ENCODE measurements around the gene CASR.
"Not testable (repeated sequence)": the region's sequence is repeated elsewhere in the genome, so short reads cannot be mapped to it uniquely, and the experiment has no call there.

Gene CASR, protein sequence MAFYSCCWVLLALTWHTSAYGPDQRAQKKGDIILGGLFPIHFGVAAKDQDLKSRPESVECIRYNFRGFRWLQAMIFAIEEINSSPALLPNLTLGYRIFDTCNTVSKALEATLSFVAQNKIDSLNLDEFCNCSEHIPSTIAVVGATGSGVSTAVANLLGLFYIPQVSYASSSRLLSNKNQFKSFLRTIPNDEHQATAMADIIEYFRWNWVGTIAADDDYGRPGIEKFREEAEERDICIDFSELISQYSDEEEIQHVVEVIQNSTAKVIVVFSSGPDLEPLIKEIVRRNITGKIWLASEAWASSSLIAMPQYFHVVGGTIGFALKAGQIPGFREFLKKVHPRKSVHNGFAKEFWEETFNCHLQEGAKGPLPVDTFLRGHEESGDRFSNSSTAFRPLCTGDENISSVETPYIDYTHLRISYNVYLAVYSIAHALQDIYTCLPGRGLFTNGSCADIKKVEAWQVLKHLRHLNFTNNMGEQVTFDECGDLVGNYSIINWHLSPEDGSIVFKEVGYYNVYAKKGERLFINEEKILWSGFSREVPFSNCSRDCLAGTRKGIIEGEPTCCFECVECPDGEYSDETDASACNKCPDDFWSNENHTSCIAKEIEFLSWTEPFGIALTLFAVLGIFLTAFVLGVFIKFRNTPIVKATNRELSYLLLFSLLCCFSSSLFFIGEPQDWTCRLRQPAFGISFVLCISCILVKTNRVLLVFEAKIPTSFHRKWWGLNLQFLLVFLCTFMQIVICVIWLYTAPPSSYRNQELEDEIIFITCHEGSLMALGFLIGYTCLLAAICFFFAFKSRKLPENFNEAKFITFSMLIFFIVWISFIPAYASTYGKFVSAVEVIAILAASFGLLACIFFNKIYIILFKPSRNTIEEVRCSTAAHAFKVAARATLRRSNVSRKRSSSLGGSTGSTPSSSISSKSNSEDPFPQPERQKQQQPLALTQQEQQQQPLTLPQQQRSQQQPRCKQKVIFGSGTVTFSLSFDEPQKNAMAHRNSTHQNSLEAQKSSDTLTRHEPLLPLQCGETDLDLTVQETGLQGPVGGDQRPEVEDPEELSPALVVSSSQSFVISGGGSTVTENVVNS

DNA sequence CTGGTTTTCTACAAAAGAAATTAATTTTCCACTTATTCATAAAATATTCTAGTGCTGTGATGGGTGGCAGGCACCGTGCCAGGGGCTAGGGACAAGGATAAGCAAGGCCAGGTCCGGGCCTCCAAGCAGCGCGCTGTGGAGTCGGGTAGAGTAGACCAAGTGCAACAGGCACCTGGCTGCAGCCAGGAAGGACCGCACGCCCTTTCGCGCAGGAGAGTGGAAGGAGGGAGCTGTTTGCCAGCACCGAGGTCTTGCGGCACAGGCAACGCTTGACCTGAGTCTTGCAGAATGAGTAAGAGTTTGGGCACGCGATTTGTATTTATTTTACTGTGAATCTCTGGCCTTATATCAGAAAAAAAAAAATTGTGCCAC, at the start of gene CASR:
CASR (plus strand) TSS at position 148 of the 372 bp plus-strand sequence. CDS start 70,522 bp downstream, outside the sequence.
- DNase-seq, result peak; percentile 26

DNA sequence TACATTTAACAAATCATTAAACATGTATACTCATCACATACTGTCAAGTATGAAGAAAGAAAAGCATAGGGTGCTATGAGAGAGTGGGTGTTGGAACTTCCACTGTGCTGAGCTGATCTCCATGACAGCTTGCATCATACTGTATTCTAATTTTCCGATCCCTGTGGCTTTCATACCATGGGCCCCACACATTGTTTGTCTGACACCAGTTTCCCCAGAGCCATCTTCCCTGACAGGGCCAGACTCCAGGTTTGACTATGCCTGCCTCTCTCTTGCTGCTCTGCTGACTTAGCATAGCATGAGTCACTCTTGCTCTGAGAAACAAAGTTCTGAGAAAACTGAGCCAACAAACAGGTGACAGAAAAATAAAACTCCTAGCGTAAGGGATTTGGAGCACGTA, 37.0 kb upstream of the CASR start:
- peak; percentile 95 for DNase-seq

DNA sequence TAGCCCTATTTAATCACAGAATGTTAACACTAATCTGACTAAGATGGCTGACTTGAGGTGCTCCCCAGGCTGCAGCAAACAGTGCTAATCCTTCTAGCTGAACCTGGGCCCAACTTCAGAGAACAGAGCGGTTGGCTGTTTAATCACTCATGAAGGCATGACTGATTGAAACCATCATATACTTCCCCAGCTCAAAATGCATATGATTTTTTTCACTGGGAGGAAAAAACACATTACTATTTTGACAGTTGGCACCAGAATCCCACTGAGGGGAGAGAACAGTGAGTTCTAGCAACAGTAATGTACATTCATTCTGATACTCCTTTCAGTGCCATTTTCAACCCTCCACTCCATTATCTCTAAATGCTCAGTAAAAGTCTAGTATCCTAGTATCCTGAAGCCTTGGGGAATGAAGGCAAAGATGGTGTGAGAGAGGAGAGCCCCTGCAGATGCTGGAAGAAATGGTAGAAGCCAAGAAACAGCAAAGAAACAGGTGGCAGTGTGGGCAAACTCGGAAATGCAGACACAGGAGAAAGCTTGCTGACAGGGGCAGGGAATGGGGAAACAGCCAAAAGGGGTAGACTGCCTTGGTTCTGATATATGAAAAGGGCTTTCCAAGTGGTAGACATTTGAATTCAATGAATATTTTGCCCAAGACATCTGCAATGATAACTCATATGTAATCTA, 34.4 kb upstream of the CASR start:
- DNase-seq, result peak; percentile 49

DNA sequence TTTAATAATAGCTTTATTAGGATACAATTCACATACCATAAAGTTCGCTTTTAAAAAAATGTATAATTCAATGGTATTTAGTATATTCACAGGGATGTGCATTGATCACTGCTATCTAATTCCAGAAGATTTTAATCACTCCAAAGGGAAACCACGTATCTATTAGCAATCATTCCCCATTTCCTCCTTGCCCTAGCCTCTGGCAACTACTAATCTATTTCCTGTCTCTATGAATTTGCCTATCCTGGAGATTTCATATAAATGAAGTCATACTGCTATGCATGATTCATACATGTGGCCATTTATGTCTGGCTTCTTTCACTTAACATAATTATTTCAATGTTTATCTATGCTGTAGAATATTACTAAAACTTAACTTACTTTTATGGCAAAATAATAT, 32.0 kb upstream of the CASR start:
- DNase-seq, result no peak

DNA sequence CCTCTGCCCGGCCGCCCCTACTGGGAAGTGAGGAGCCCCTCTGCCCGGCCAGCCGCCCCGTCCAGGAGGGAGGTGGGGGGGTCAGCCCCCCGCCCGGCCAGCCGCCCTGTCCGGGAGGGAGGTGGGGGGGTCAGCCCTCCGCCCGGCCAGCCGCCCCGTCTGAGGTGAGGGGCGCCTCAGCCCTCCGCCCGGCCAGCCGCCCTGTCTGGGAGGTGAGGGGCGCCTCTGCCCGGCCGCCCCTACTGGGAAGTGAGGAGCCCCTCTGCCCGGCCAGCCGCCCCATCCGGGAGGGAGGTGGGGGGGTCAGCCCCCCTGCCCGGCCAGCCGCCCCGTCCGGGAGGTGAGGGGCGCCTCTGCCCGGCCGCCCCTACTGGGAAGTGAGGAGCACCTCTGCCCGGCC, 18.5 kb upstream of the CASR start:
- DNase-seq, result not testable (repeated sequence)

DNA sequence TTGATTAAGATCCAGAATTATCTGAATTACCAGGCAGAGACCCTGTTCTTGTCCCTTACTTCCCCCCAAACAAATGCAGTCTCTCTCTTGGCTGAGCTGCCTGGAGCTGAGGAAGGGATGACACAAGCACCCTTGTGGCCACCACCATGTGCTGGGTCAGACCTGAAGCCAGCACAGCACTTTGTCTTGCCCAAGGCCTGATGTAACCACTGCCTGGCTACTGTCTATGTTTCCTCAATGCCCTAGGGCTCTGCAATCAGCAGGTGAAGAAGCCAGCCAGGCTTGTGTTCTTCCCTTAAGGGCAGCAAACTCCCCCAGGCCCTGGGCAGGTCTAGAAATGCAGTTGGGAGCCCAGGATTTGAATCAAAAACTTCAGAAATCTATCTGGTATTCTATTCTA, 15.8 kb upstream of the CASR start:
- no peak for DNase-seq

DNA sequence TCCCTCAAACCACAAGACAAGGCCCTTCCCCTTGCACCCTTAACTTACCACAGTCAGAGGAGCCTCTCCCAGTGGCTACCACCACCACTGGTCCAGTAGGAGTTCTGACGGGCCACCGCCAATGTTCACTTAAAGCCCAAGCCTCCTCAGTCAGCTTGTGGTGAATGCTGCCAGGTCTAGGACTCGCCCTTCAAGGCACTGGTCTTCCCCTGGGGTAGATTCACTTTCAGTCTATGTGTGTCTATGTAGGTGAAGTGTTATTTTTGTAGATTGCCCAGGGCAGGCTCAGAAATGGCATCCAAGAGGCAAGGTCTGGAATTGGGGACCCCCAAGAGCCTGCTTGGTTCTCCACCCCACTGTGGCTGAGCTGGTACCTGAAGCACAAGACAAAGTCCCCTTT, 15.4 kb upstream of the CASR start:
- no peak for DNase-seq

DNA sequence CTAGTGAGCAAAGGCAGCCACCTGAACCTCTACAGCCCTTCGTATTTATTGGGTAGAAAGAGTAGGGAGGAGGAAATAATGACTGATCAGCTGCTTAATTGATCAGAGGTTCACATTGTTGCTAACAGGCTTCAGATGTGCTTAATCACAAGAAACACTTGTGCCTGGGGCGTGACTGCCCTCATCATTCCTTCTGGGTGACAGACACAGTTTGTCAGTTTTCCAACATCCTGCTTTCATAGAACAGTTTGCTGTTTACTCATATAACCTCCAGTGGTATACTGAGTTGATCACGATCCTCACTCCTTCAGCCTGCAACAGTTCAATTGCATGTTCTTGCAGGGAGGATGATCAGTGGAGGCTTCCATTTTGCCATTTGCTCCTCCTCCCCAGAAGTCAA, 13.6 kb upstream of the CASR start:
- no peak for DNase-seq

DNA sequence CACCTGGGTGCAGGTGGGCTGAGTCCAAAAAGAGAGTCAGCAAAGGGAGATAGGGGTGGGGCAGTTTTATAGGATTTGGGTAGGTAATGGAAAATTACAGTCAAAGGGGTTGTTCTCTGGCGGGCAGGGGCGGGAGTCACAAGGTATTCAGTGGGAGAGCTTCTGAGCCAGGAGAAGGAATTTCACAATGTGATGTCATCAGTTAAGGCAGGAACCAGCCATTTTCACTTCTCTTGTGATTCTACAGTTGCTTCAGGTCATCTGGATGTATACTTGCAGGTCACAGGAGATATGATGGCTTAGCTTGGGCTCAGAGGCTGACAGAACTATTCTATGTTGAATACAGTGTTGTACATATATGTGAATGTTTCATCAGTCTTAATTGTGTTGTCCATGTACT, 12.1 kb upstream of the CASR start:
- not testable (repeated sequence) for DNase-seq

DNA sequence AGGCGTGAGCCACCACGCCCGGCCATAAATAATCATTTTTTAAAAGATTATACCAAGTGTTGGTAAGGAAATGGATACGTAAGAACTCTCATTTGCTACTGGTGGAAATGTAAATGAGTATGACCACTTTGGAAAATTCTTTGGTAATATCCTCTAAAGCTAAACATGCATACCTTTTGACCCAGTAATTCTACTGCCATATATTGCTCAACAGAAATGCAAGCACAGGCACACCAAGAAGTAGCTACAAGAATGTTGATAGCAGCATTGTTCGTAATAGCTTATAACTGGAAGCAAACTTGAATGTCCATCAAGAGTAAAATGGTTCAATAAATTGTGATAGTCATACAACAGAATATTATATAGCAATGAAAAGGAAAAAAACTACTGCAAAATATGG, 4.8 kb upstream of the CASR start:
- no peak for DNase-seq

DNA sequence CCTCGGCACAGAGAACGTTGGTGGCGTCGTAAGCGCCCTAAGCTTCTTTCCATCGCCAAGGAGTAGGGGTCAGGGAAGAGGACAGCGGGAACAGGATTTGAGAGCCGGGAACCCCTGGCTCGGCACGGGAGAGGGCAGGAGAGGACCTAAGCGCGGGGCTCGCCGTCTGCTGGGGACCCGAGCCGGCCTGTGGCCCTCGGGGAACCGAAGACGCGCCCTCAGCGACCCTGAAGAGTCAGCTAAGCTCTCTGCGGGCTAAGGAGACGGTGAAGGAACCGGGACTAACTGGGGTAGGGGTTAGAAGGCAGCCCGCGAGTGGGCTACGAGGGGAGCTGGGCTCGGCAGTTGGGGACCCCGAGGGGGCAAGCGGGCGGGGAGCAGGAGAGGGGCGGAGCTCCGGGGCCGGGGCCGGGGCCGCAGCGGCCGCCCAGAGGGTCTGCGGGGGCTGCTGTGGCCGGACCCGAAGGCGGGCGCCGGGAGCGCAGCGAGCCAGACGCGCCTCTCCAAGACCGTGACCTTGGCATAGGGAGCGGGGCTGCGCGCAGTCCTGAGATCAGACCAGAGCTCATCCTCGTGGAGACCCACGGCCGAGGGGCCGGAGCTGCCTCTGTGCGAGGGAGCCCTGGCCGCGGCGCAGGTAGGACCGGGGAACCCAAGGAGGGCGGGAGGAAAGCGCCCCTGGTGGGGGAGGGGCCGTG, 574 bp downstream of the CASR start:
- no peak for DNase-seq

DNA sequence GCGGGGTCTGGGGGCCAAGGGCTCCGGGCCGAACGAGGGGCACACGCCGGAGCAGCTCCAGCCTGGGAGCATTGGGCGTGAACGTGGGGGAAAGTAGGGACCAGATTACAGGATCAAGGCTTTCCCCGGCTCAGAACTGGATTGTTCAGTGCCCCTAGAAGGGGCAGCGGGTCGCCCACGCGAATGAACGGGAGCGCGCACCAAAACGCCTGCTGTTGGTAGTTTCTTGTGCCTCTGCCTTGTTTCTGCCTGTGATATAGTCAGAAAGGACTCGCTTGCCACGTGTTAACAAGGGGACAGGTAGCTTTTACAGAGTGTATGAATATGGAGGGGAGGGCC, 1.1 kb downstream of the CASR start:
- no peak for DNase-seq

DNA sequence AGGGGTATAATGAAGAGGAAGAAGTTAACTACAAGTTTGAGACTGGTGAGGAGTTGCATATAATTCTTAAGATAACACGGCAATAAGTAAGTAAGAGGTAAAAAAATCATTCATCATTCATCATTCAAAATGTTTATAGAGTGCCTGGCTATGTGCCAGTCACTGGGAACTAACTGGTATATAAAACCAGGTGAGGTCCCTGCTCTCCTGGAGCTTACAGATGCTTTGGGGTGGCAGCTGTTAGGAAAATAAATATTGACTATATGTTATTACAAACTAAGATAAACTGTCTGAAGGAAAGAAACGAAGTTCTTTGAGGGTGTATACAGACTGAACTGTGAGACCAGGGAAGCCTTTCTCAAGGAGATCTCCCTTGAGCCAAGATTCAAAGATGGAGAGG, 2.9 kb downstream of the CASR start:
- no peak for DNase-seq

DNA sequence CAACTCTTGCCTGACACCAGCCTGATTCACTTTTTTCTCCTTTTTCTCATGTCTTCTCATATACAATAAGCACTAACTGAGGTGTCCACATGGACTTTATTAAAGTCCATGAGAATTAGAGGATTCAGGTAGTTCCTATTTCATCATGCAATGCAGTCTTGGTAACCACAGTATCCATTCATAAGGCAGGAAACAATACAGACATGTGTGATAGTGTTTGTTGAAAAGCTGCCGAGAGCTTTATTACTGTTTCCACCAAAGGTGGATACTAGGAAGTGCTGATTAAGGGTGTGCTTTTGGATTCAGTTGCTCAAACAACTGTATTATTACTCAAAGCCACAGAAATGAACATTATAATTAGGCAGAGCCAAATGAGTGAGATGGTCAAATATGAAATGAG, 5.3 kb downstream of the CASR start:
- DNase-seq, result no peak

DNA sequence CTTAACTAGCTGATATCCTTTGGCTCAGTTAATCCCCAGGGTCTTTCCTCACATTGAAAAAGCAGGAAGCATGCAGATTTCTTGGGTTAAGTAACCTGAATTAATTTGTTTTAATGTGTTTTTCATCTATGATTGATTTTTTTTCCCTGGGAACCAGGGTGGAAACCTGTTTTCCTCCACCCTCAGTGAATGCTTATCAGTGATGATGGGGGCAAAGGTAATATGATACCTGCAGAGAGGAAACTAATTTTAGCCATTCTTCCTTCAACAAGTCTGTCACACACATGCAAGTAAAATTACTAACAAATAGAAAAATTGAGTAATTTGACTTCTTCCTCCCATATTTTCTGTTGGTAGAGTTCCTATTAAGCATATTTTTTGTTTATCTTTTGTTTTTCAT, 5.9 kb downstream of the CASR start:
- no peak for DNase-seq

DNA sequence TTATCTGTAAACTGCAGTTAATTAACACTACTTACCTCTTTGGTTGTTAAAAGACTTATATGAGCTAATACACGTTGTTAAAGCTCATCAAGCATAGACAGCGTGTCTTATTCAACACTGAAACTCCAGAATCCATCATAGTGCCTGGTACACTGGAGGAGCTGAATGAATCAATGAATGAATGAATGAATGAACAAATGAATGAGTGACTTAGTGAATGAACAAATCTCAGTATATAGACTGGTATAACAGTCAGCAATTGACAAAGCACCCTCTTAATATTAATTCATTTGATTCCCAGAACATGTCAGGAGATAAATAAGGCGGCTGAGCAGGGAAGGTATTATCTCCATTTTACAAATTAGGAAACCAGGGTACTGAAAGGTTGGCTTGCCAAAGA, 7.1 kb downstream of the CASR start:
- DNase-seq, result no peak

DNA sequence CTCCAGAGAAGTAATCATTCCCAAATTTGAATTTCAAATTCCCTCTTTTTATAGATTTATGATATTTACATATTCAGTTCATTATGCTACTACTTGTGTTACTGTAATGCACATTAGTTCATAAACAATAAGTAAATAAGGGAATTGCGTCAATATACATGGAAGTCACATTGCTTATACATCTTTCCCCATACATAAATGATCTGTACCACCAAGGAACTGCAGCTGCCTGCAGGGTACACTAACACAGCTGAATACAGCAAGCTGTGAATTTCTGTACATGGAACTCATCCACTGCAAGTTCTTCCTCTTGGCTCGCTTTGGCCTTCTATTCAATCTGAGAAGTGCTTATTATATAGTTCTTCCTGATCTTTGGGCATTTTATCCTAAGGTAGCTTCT, 15.5 kb downstream of the CASR start:
- no peak for DNase-seq

DNA sequence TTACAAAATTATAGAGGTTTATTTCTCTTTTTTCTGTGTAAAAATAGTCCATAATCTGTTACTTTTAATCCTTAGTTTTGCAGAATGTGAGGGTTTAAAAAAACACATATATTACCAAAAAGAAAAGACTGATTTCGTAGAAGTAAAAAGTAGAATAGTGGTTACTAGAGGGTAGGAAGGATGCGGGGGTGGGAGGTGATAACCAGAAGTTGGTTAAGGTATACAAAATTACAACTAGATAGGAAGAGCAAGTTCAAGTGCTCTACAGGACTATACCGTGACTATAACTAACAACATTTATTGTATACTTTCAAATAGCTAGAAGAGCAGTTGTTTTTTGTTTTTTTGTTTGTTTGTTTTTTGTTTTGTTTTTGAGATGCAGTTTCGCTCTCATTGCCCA, 16.1 kb downstream of the CASR start:
- DNase-seq, result no peak

DNA sequence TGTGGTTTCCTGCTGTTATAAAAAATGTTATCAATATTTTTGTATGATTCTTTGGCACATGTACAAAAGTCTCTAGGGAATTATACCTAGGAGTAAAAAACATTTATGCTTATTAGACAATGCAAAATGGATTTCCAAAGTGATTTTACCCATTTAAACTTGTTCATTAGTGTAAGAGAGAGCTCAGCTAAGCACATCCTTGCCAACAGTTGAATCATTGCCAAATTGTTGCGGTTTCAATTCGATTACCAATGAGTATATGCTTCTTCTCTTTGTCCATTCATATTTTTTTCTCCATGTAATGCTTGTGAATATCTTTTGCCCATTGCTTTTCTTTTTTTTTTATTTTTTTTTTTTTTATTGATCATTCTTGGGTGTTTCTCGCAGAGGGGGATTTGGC, 17.2 kb downstream of the CASR start:
- DNase-seq, result no peak

DNA sequence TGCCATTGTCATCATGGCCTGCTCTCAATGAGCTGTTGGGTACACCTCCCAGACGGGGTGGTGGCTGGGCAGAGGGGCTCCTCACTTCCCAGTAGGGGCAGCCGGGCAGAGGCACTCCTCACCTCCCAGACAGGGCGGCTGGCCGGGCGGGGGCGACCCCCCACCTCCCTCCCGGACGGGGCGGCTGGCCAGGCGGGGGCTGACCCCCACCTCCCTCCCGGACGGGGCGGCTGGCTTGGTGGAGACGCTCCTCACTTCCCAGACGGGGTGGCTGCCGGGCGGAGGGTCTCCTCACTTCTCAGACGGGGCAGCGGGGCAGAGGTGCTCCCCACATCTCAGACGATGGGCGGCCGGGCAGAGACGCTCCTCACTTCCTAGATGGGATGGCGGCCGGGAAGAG, 18.0 kb downstream of the CASR start:
- DNase-seq, result not testable (repeated sequence)

DNA sequence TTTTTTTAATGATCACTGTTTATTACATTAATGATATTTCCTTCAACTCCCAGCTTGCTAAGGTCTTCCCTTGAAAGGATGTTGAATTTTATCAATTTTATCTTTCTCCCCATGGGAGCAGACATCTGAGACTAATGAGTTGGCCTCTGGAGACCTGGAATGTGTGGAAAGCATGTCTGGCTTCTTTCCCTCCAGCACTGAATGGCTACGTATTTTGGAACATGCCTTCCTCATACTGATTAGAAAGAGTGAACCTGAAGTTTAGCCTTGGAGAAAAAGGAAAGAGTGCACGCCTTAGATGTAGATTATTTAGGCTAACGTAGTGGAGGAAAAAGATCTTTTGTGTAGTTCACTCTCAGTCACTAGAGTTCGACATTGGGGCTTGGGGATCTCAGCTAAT, 25.1 kb downstream of the CASR start:
- no peak for DNase-seq

DNA sequence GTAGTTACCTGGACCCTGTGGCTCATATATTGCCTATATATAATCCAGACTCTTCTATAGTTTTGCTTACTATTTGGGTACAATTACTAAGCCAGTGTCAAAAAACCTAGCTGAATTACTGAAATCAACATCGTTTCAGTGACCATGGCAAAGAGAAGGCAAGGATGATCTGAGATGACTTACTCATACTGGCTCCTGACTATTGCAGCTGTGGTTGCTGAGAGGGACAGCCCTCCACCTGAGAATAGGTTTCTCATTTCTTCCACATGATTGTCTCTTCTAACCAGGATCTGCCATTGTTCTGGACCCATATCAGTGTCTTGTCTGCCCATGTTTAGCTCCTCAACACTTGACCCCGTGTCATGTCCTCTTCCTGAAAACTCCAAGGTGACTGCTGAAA, 30.2 kb downstream of the CASR start:
- DNase-seq, result no peak

DNA sequence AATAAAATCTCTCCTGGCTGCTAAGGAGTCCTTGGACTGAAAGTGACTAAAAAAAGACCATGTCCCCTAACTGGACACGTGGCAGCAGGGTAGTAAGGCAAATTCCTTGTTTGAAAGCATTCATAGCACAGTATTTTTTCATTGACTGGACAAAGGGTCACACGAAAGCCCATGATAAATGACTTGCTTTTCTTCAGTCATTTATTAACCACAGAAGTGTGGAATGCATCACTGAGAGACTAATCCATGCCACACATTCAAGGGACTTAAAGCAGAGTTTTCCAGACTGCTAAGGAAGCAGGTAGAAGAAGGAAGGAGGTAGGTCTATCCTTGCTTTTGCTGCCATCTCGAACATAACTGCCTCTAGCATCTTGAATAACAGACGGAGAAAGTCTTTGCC, 31.2 kb downstream of the CASR start:
- DNase-seq, result no peak
